GM19025 (cell line): ENCODE results near the gene ATP2B1.

Source experiments
- ATAC-seq: cut with Tn5 transposase; IDR thresholded peaks from one replicate; pipeline ENCODE4 v1.9.1; 2021; ENCODE audit warnings: mild to moderate bottlenecking, low read depth, moderate library complexity; ENCODE audit not compliant: unreplicated experiment

Gene ATP2B1

DNA sequence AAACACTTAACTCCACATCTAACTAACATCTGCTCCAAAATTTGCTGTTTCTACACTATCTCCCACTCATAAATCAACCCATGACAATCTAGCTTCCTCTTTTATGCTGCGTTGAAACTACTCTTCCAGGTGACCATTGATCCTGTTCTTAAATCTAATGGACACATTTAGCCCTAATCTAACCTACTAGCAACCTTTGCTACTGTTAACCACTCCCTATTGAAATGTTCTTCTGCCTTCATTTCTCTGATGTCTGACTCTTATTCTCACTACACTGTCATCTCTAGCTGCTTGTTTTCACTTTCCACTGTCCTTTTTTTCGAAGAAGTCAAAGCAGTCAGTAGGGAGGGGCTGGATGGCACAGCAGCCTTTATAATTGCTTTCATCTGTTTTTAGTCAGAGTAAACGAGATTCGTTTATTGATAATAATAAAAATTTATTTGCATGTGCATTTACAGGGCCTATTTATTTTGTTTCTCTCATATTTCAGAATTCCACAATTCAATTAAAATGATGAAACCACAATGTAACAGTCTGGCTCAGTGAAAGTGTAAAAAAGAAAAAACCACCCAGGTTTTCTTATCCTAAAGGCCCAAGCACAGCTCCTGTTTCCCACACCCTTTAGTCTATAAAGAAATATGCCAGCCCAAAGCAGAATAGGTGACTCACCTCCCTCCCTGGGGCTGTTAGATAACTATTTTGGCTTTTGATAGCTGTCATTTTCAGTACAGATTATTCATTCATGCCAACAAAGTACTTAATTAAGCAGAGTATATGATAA lies 44.9 kb downstream of the ATP2B1 start:
- ATAC-seq, result peak; percentile 81

DNA sequence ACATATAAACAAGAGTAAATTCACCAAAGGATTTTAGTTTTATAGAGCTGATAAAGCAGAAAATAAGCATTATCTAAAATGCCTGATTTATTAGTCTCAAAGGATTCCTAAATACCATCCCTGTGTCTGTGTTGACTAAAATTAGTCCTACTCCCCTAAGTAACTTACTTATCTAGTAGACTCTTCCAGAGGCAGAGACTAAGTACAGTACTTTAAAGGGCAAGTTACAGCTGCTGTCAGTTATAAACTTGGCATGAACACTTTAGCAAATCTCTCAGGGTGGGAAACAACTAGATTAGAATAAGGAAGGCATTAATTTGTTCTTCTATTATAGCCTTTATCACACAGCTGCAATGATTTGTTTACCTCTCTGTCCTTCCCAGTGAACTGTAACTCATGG lies 46.0 kb downstream of the ATP2B1 start:
- no peak for ATAC-seq

DNA sequence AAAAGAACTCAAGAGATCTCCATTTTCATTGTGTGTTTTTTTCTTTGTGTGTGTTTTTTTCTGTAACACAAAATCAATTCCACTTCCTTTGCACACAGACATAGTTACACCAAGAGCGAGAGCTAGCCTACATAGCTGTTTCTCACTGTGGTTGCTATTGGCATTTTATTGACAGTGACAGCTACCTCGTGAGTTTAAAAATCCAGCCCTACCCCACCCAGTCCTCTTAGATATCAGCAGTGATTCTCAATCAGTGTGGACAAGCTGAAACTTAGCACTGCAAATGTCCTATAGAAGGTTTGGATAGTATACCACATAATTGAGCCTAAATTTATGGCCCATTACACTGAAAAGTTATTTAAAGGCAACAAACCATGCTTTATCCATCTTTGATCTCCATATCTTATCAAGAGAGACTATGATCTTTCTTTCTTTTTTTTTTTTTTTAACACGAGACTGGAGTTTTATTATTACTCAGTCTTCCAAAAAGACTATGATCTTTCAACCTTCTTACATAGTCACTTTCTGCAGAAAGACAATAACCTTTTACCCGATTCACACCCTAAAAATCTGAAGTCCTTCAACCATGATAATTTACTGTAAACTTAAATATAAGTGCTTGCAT lies 46.8 kb downstream of the ATP2B1 start:
- no peak for ATAC-seq

DNA sequence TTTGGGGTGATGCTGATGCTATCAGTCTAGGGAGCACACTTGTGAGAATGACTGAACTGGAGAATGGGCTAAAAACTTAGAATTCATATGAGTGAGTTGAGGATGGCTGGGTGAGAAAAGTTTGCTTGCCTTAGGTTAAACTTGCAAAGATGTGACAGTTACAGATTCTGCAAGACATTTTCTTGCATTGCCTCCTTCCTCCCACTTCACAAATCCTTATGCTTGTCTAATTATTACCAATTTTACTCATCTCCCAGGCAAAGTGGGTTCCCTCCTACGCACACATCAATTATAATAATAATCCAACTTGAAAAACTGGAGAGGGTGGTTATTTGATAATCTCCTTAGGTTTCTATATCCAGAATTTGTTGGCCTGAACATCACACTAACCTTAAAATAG lies 50.9 kb downstream of the ATP2B1 start:
- no peak for ATAC-seq

DNA sequence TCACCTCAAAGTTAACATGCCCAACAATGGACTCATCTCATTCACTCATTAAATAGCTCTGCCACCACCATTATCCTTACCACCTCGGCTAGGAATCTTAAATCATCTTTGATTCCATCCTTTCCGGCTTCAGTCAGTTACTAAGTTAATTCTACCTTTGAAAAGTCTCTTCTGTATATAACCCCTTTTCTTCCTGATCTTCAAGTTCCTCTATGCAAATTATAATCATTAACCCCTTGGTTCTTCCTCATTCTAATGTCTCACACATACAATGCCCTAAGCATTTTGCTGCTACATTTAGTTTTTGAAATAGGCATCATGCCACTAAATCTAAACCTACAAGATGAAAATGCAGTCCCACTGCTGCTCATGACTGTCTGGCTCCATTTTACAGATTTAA lies 51.6 kb downstream of the ATP2B1 start:
- ATAC-seq, result no peak

DNA sequence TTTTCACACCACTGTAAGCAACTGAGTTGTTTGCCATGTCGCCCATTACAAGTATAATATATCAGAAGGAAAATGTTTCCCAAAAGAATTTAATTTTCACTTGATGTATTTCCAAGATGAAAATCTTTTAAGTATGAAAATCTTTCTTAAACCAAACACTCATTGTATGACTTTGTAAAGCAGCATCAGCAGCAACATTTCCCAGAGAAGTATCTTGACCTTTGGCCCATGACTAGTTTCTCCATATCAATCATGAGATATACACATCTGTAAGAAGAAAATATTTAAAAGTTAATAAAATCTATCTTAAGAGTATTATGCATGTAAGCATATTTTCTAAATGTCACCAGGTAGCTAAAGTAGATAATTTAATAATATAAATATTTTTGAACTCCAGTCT lies 52.8 kb downstream of the ATP2B1 start:
- ATAC-seq, result no peak

DNA sequence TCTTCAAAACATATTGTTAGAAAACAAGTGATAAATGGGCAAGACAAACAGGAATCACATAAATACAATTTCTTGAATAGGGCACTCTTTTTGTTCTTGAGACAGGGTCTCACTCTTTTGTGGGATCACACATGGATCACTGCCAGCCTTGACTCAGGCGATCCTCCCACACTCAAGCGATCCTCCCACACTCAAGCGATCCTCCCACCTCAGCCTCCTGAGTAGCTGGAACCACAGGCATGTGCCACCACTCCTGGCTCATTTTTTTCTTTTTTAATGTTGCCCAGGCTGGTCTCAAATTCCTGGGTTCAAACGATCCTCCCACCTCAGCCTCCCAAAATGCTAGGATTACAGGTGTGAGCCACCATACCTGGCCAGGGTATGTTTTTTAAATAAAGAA lies 57.4 kb downstream of the ATP2B1 start:
- ATAC-seq, result no peak

DNA sequence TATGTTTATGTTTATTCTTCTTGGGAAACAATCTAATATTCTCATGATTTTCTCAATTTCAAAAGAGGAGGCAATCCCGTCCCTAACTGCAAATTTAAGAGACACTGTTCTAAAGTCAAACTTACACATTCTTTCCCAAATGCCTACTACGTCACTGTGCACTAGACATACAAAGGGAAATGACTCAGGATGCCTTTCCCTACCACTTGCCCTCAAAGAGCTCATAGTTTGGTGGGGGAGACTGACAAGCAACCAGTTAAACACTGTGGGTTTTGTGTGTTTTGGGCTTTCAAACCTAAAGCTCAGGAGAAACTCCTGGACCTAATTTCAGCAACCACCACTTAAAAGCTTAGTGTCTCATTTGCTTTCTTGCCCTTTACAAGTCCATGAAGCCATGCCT lies 58.4 kb downstream of the ATP2B1 start:
- no peak for ATAC-seq

DNA sequence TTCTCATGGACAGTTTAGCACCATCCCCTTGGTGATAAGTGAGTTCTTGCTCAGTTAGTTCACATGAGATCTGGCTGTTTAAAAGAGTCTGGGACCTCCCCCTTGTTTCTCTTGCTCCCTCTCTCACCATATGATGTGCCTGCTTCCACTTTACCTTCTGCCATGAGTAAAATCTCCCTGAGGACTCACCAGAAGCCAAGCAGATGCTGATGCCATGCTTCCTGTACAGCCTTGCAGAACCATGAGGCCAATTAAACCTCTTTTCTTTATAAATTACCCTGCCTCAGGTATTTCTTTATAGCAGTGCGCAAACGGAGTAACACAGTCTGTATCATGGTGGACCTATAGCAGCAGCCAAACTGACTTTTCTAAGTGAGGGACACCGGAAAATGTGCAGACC lies 58.8 kb downstream of the ATP2B1 start:
- ATAC-seq, result no peak

DNA sequence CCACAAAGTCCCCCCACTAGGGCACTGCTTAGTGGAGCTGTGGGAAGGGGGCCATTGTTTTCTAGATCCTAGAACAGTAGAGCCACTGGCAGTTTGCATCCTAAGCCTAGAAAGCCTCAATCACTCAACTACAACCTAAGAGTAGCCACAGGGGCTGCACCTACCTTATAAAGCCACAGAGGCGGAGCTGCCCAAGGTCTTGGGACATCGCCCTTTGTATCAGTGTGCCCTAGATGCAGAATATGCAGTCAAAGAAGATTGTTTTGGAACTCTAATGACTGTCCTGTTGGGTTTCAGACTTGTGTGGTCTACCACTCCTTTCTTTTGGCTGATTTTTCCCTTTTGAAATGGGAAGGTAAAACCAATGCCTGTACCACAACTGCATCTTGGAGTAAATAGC lies 59.5 kb downstream of the ATP2B1 start:
- ATAC-seq, result no peak

DNA sequence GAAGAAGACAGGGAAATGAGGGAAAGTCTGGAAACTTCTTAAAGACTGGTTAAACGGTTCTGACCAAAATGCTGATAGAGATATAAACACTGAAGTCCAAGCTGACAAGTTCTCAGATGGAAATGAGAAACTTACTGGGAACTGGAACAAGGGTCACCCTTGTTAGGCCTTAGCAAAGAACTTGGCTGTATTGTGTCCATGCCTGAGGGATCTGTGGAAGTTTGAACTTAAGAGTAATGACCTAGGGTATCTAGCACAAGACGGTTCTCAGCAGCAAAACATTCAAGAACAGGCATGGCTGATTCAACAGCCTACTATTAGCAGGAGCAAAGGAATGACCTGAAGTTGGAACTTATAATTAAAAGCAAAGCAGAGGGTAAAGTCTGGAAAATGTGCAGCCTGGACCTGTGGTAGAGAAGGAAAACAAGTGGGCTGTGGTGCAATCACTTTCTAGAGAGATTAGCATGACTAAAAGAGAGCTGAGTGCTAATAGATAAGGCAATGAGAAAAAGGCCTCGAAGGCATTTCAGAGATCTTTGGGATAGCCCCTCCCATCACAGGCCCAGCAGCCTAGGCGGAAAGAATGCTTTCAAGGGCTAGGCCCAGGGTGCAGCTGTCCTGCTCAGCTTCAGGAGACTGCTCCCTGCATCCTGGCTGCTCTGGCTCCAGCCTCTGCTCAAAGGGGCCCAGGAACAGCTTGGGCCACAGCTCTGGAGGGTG lies 60.3 kb downstream of the ATP2B1 start:
- ATAC-seq, result no peak

DNA sequence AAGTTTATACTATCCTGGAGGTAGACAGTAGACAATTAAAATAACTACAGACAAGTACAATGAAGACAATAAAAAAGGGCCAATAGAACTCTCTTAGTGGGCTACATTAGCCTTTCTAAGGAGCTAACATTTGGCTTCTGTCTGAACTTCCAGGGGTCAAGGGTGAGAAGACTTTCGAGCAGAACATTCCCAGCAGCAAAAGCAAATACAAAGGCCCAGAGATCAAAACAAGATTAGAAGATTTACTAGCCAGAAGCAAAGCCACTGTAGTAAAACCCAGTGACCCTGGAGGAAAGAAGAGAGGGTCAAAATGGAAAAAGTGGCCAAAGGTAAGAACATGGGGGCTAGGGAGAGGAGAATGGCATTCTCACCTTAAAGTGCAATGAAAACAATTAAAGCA lies 63.2 kb downstream of the ATP2B1 start:
- ATAC-seq, result no peak

DNA sequence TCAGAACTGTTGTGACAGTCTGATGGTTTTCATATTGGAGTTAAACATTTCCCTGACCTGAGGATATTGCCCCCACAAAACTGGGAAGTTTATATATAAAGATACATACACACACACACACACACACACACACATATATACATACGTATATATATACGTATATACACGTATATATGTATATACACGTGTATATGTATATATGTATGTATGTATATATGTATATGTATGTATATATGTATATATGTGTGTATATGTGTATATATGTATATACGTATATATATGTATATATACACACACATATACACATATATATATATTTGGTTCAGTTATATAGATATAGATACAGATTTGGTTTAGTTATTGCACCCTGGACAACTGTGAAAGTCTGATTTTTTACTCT lies 65.7 kb downstream of the ATP2B1 start:
- no peak for ATAC-seq

DNA sequence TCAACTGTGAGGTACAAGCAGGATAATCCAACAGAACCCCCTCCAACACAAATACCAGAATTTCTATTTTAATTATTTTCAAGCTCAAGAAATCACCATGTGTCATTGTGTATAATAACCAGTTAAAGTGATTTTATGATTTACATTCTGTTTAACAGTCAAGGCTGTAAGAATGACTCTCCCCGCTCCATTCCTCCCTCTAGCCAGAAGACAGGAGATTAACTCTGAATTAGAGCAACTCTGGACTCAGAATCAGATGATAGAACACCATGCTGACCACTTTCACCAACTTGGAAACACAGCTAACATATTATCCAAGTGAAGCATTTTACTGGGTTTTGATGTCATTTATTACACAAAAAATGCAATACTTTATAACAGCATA lies 71.9 kb downstream of the ATP2B1 start:
- ATAC-seq, result no peak

DNA sequence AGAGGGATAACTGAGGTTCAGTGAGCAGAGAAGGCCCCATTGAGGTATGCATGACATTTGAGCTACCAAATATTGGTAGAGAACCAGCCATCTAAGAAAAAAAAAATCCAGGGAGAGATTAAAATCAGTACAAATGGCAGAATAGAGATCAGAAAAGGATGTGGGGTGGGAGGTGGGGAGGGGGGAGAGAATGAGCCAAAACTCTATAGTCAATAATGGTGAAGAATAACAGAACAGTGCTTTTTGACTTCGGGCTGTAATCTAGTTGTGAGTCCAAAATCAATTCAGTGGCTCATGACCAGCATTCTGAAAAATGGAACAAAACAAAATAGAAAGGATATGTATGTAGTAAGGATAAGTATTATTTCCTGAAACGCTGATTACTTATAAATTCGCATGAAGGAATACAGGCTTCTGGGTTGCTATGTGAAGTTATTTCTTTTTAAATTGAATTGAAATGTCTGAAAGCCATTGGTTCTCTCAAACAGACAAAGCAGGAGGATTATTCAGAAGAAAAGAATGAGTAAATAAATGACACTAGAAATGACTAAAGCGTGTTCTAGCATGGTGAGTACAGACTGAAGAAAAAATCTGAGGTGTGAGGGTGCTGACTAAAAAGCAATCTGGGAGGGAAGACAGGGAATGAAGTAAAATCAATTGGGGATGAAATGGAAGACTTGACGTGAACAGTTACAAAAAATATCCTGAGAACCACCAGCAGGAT lies 72.4 kb downstream of the ATP2B1 start:
- ATAC-seq, result no peak

DNA sequence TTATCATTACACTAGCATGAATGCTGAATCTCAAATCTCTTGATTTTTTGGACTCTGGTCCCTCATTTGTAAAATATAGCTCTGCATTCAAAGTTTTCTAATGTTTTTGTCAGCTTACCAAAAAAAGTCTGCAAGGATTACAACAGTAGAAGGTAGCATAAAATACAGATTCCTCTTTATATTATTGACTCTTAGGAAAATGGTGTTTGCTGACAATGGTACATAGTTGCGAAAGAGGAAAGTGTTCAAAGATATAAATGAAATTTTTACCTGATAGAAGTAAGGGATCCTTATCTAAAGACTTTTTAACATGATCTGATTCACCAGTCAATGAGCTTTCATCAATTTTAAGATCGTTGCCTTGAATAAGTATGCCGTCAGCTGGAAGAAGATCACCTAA lies 74.1 kb downstream of the ATP2B1 start:
- ATAC-seq, result no peak

DNA sequence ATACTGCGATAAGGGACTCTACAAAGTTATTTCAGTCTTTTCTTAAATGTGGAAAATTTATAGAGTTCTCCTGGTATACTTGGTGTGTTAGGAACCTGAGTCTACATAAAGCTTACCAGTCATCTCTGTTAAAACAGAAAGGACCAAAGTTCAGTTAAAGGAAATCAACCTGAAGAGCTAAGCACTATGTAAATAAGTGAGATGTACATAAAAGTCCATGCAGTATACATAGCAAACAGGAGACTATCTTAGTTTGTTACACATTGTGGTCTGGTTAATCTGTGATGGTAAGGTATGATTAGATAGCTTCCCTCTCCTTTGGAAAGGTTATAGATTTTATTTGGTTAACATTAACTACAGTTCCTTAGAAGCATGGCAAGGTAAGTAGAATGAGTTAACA lies 75.9 kb downstream of the ATP2B1 start:
- no peak for ATAC-seq

DNA sequence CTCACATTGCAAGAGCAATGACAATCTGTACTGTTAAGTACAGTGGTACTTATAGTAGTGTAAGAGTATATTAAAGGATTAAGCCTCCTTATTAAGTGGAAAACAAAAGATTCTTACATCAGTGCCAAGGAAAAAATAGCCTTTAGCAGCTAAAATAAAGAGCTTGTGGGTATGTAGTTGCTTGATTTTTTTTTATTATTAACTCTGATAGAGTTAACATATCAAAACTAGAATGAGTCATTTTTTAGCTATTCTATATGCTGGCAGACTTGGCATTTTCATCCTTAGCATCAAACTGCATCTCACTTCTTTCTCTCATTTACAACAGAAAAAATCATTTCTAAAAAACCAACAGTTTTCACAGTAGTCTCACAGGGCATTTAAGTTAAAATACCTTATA lies 86.5 kb downstream of the ATP2B1 start:
- ATAC-seq, result no peak

DNA sequence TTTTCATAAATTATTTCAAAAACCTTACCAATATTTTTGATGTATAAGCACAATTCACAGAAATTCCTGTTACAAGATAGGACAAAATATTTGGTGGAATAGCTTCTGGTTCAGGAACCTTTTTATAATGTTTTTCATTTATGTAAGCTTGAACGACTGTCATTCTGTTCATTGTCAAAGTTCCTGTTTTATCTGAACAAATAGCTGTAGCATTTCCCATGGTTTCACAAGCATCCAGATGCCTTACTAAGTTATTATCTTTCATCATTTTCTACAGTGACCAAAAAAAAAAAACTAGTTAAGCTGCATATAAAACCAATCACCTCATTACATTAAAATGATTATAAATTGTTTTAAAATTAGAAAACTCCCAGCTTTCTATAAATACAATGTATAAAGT lies 87.1 kb downstream of the ATP2B1 start:
- no peak for ATAC-seq

DNA sequence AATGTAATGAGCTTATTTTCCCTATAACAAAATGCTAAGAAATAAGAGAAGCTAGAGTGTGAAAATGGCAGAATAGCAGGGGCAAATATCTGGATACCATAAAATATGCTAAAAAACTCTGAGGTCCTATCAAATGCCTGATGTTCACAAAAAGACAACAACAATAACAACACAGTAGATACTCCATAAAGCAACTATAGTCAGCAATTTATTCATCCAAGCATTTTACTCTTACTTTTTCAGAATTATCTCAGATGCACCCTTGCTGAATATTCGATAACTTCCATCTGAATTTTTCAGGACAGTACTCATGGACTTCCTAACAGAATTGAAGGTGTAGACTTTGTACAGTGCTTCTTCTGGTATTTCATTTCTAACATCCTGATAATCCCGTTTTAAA lies 88.9 kb downstream of the ATP2B1 start:
- ATAC-seq, result no peak
